Astrocyte (in vitro differentiated cells and primary cell): ENCODE data around the gene DIAPH1. TPM values are rescaled to one million over a fixed set of nuclear protein-coding genes. Genes with fewer than 3 reads are reported as not detected.
A peak's percentile ranks its signal among the peaks of the same experiment; 100 is the strongest.

Experiments
- DNase-seq: peaks from one replicate; pipeline ENCODE4 v3.0.0-alpha.2; 2010; ENCODE audit warnings: low read depth
- FAIRE-seq: peaks from 2 replicates; lab custom pipeline; 2011; peaks lifted over from hg19 to GRCh38; lab: Jason Lieb, UNC
- H2AFZ ChIP-seq: 2 replicates; pipeline ENCODE4 v1.6.0; 2012; ENCODE audit warnings: low read depth, low read length, inconsistent platforms
- H3K27ac ChIP-seq: 2 replicates; pipeline ENCODE4 v1.5.1; 2011; ENCODE audit warnings: low read depth, low read length, inconsistent platforms
- H3K27me3 ChIP-seq: 2 replicates; pipeline ENCODE4 v1.6.0; 2011; ENCODE audit warnings: low read length, inconsistent platforms; ENCODE audit not compliant: insufficient read depth
- H3K36me3 ChIP-seq: 2 replicates; pipeline ENCODE4 v1.5.1; 2011; ENCODE audit warnings: low read length, inconsistent platforms; ENCODE audit not compliant: insufficient read depth
- H3K4me1 ChIP-seq: 2 replicates; pipeline ENCODE4 v1.5.1; 2011; ENCODE audit warnings: low read length, inconsistent platforms; ENCODE audit not compliant: insufficient read depth
- H3K4me2 ChIP-seq: 2 replicates; pipeline ENCODE4 v1.6.0; 2012; ENCODE audit warnings: low read length, inconsistent platforms
- H3K4me3 ChIP-seq: 2 replicates; pipeline ENCODE4 v1.5.1; 2011; ENCODE audit warnings: low read depth, mild to moderate bottlenecking, low read length, inconsistent platforms; ENCODE audit not compliant: insufficient read depth
- H3K79me2 ChIP-seq: 2 replicates; pipeline ENCODE4 v1.6.0; 2012; ENCODE audit warnings: mild to moderate bottlenecking, low read length, inconsistent platforms; ENCODE audit not compliant: insufficient read depth
- H3K9ac ChIP-seq: 2 replicates; pipeline ENCODE4 v1.6.0; 2012; ENCODE audit warnings: mild to moderate bottlenecking, low read length, inconsistent platforms
- H3K9me3 ChIP-seq: 2 replicates; pipeline ENCODE4 v1.5.1; 2012; ENCODE audit warnings: low read depth, mild to moderate bottlenecking, low read length, inconsistent platforms; ENCODE audit not compliant: insufficient read depth
- H4K20me1 ChIP-seq: 2 replicates; pipeline ENCODE4 v1.6.0; 2012; ENCODE audit warnings: low read length, inconsistent platforms; ENCODE audit not compliant: insufficient read depth
- H3K27ac Mint-ChIP-seq: one replicate; pipeline ENCODE4 v1.8.0; 2021; ENCODE audit warnings: mild to moderate bottlenecking, mixed read lengths; ENCODE audit not compliant: unreplicated experiment
- H3K27me3 Mint-ChIP-seq: one replicate; pipeline ENCODE4 v1.8.0; 2021; ENCODE audit warnings: low read depth, mixed read lengths; ENCODE audit not compliant: unreplicated experiment
- H3K36me3 Mint-ChIP-seq: one replicate; pipeline ENCODE4 v1.8.0; 2021; ENCODE audit warnings: low read depth, mixed read lengths; ENCODE audit not compliant: unreplicated experiment
- H3K4me1 Mint-ChIP-seq: one replicate; pipeline ENCODE4 v1.8.0; 2021; ENCODE audit warnings: low read depth, mixed read lengths; ENCODE audit not compliant: unreplicated experiment
- H3K4me3 Mint-ChIP-seq: one replicate; pipeline ENCODE4 v1.8.0; 2021; ENCODE audit warnings: mild to moderate bottlenecking, moderate library complexity, mixed read lengths; ENCODE audit not compliant: unreplicated experiment
- H3K9me3 Mint-ChIP-seq: one replicate; pipeline ENCODE4 v1.8.0; 2021; ENCODE audit warnings: mild to moderate bottlenecking, mixed read lengths; ENCODE audit not compliant: unreplicated experiment
- CTCF ChIP-seq: IDR thresholded peaks from 2 replicates; pipeline ENCODE4 v1.5.1; 2011; ENCODE audit warnings: low read depth, mild to moderate bottlenecking, inconsistent platforms, low read length, moderate library complexity; ENCODE audit not compliant: insufficient read depth
- EZH2 ChIP-seq: IDR thresholded peaks from 2 replicates; pipeline ENCODE4 v1.6.1; 2012; ENCODE audit warnings: mild to moderate bottlenecking, low read length, inconsistent platforms; ENCODE audit not compliant: insufficient read depth
- total RNA-seq: library from RNA; stranded (reverse); gene quantifications from 2 replicates; pipeline ENCODE4 v1.2.1, GENCODE V29; 2021

Gene DIAPH1
- total RNA-seq, 1 donor from 2014 or later, result 78.8 TPM

GRCh38 chr5:141657937-141658545 lies 39.2 kb upstream of the DIAPH1 start:
- H3K4me3 ChIP-seq, result no peak overlapping the region
- Mint-ChIP-seq H3K27ac (peak overlapping the region; percentile 75), H3K36me3 (peaks cover 45% of the 10 kb centered on the region), H3K9me3 (no peaks in the 10 kb centered on the region), H3K4me3 (peak overlapping the region; percentile 43), H3K4me1 (peaks cover 22% of the 10 kb centered on the region), H3K27me3 (no peaks in the 10 kb centered on the region)
- H3K27me3 ChIP-seq, result no peaks in the 10 kb centered on the region
- H3K9me3 ChIP-seq, result no peaks in the 10 kb centered on the region
- peak; percentile 95 for FAIRE-seq
- H4K20me1 ChIP-seq, result no peaks in the 10 kb centered on the region
- no peaks in the 10 kb centered on the region for H3K79me2 ChIP-seq
- peaks cover 13% of the 10 kb centered on the region for H3K36me3 ChIP-seq
- H3K27ac ChIP-seq, result peak overlapping the region; percentile 81
- DNase-seq, result peak; percentile 94
- H3K4me1 ChIP-seq, result peaks cover 19% of the 10 kb centered on the region
- H3K9ac ChIP-seq, result peak overlapping the region; percentile 53
- H3K4me2 ChIP-seq, result peak overlapping the region; percentile 49
- no peak overlapping the region for H2AFZ ChIP-seq
- no peak for TF ChIP-seq EZH2
- TF ChIP-seq CTCF, result no peak

- FAIRE-seq (no peak), DNase-seq (no peak)
- Mint-ChIP-seq H3K9me3 (no peaks in the 10 kb centered on the region), H3K36me3 (peaks cover 47% of the 10 kb centered on the region), H3K4me1 (peaks cover 22% of the 10 kb centered on the region), H3K4me3 (no peak overlapping the region), H3K27ac (peak overlapping the region; percentile 75), H3K27me3 (no peaks in the 10 kb centered on the region)
- no peaks in the 10 kb centered on the region for H3K27me3 ChIP-seq
- H2AFZ ChIP-seq, result no peak overlapping the region
- H3K4me2 ChIP-seq, result peak overlapping the region; percentile 49
- no peaks in the 10 kb centered on the region for H4K20me1 ChIP-seq
- peaks cover 19% of the 10 kb centered on the region for H3K4me1 ChIP-seq
- H3K9me3 ChIP-seq, result no peaks in the 10 kb centered on the region
- H3K79me2 ChIP-seq, result no peaks in the 10 kb centered on the region
- peaks cover 13% of the 10 kb centered on the region for H3K36me3 ChIP-seq
- no peak overlapping the region for H3K4me3 ChIP-seq
- H3K27ac ChIP-seq, result peak overlapping the region; percentile 81
- peak overlapping the region; percentile 42 for H3K9ac ChIP-seq
- TF ChIP-seq EZH2 (no peak), CTCF (no peak)
These were observed 38.6 kb upstream of the DIAPH1 start for GRCh38 chr5:141657404-141657803.

GRCh38 chr5:141656396-141656795 lies 37.6 kb upstream of the DIAPH1 start:
- H3K36me3 Mint-ChIP-seq, result peaks cover 44% of the 10 kb centered on the region
- no peak overlapping the region for H3K27ac Mint-ChIP-seq
- Histone ChIP-seq H3K4me3 (no peak overlapping the region), H3K4me2 (no peak overlapping the region), H2AFZ (no peak overlapping the region), H3K27me3 (no peaks in the 10 kb centered on the region), H3K9ac (no peak overlapping the region), H3K9me3 (no peaks in the 10 kb centered on the region), H3K27ac (no peak overlapping the region), H3K79me2 (no peaks in the 10 kb centered on the region), H4K20me1 (no peaks in the 10 kb centered on the region), H3K4me1 (peaks cover 23% of the 10 kb centered on the region), H3K36me3 (peaks cover 13% of the 10 kb centered on the region)
- no peak for DNase-seq
- no peak for FAIRE-seq
- no peaks in the 10 kb centered on the region for H3K27me3 Mint-ChIP-seq
- H3K4me3 Mint-ChIP-seq, result no peak overlapping the region
- no peaks in the 10 kb centered on the region for H3K9me3 Mint-ChIP-seq
- H3K4me1 Mint-ChIP-seq, result peaks cover 22% of the 10 kb centered on the region
- TF ChIP-seq EZH2 (no peak), CTCF (no peak)
